Epithelial cell of esophagus (primary cell): ENCODE measurements around the gene ACKR2.

ENCODE experiments used
- DNase-seq: peaks from one replicate; pipeline ENCODE4 v3.0.0; 2010; ENCODE audit warnings: low read depth
- H3K4me3 ChIP-seq: 2 replicates; pipeline ENCODE4 v1.5.1; 2011; ENCODE audit warnings: mild to moderate bottlenecking, low read length, control low read depth
- TF ChIP-seq, protein P1 (sequence below): IDR thresholded peaks from 2 replicates; pipeline ENCODE4 v1.5.1; 2011; ENCODE audit warnings: low read depth, mild to moderate bottlenecking, low read length, control low read depth, inconsistent platforms; ENCODE audit not compliant: insufficient read depth; ENCODE audit errors: missing control alignments

ACKR2 gene

DNA sequence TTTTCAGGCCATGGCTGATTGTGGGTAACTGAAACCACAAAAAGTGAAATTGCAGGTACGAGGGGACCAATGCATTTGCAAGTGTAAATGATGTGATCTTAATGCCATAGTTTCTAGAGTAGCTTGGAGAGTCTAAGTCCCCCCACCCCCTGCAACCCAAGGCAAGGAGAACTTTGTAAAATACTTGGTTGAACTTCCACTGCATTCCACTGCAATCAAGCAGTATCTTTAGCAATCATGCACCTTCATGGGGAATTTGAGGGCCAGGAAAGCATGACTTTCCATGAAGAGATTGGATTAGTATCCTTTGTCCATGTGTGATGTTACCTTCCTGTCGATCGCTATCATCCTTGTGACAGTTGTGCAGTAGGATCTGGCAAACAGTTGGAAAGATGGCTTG is 77.8 kb downstream of the ACKR2 start:
- no peak for DNase-seq
- TF ChIP-seq, protein P1, sequence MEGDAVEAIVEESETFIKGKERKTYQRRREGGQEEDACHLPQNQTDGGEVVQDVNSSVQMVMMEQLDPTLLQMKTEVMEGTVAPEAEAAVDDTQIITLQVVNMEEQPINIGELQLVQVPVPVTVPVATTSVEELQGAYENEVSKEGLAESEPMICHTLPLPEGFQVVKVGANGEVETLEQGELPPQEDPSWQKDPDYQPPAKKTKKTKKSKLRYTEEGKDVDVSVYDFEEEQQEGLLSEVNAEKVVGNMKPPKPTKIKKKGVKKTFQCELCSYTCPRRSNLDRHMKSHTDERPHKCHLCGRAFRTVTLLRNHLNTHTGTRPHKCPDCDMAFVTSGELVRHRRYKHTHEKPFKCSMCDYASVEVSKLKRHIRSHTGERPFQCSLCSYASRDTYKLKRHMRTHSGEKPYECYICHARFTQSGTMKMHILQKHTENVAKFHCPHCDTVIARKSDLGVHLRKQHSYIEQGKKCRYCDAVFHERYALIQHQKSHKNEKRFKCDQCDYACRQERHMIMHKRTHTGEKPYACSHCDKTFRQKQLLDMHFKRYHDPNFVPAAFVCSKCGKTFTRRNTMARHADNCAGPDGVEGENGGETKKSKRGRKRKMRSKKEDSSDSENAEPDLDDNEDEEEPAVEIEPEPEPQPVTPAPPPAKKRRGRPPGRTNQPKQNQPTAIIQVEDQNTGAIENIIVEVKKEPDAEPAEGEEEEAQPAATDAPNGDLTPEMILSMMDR = no peak

DNA sequence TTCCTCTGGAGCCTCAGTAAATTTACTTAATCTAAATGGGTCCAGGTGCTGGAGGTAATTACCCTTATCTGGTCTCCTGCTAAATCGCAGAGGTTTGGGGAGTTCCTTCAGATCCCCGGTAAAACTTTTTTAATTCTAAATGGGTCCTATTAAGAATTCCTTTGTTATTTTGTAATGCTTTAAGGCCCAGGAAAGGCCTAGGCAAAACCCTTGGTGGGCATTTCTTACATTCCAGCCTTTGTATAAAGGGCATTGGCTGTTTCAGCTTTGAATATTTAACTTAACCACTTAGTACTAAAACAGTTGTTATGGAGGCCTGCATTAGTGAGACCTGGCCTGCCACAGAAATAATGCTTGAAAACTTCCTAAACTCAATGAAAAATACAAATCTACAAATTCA is 81.8 kb downstream of the ACKR2 start:
- no peak overlapping the region for H3K4me3 ChIP-seq
- TF ChIP-seq, protein P1 = no peak
- DNase-seq = no peak

More for the DNA sequence above, 77.8 kb downstream of the ACKR2 start:
- no peak overlapping the region for H3K4me3 ChIP-seq

DNA sequence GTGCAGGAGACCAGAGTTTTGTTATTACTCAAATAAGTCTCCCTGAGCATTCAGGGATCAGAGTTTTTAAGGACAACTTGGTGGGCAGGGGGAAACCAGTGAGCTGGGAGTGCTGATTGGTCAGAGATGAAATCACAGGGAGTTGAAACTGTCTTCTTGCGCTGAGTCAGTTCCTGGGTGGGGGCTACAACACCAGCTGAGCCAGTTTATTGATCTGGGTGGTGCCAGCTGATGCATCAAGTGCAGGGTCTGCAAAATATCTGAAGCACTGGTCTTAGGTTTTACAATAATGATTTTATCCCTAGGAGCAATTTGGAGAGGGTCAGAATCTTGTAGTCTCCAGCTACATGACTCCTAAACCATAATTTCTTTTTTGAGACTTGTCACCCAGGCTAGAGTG is 82.9 kb downstream of the ACKR2 start:
- TF ChIP-seq, protein P1 = no peak
- no peak for DNase-seq
- H3K4me3 ChIP-seq = no peak overlapping the region

DNA sequence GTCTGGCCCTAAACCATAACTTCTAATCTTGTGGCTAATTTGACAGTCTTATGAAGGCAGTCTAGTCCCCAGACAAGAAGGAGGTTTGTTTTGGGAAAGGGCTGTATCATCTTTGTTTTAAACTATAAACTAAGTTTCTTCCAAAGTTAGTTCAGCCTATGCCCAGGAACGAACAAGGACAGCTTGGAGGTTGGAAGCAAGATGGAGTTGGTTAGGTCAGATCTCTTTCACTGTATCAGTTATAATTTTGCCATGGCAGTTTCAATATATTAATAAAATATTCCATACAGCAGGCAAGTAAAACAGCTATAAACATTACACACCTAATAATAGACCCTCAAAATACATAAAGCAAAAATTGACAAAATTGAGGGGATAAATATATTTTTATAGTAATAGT is 83.6 kb downstream of the ACKR2 start:
- TF ChIP-seq, protein P1 = no peak

DNA sequence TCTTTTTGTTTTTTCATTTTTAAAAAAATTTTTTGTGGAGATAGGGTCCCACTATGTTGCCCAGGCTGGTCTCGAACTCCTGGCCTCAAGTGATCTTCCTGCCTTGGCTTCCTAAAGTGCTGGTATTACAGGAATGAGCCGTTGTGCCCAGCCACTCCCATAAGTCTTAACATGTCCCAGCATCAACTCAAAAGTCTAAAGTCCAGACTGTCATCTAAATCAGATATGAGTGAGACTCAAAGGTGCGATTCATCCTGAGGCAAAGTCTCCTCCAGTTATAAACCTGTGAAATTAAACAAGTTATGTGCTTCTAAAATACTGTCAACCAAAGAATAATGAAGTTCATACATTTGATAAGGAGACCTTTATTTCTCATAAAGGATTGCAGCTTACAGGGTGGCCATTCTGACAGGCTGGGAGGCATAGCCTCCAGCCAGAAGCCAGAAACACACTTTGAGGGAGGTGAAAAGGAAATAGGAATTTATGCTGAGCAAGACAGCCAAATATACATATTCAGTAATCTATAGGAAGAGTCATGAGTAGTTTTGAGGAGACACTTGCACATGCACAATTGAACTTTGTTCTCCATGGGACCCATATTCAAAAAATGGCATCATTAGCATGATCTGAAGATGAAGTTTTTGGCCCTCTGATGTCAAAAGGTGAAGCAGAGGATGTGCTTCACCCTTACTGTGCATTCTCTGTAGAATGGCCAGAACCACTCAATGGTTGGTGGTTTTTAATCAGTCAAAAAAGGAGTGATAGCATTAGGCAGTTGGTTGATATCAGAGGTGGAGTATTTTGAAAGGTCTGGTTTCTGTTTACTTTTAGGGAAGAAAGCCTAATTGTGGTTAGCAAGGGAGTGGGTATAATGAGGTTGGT is 85.7 kb downstream of the ACKR2 start:
- no peak for DNase-seq
- TF ChIP-seq, protein P1 = no peak
- no peak overlapping the region for H3K4me3 ChIP-seq

More for the DNA sequence above, 83.6 kb downstream of the ACKR2 start:
- H3K4me3 ChIP-seq = no peak overlapping the region
- DNase-seq = no peak

DNA sequence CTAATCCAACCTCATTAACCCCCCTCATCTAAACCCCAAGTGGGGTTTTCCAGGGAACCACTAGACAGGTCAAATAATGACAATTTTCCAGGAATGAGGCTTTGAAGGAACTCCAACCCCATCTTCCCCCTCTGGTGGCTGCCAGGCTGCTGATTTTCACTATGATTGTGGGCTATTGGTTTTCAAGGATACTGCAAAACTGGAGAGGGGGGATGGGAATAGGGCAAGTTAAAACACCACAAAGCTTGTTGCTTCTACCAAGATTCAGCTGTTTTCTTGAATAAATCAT is 86.3 kb downstream of the ACKR2 start:
- TF ChIP-seq, protein P1 = no peak
- DNase-seq = no peak
- H3K4me3 ChIP-seq = no peak overlapping the region
